A673 (cell line): ENCODE results near the gene REG4.

Experiments
- EZH2 ChIP-seq: fragments of 200-600 bp; sonication (generic); IDR thresholded peaks from 2 replicates; pipeline ENCODE4 v1.6.1; 2017; ENCODE audit warnings: borderline replicate concordance, low read depth, mild to moderate bottlenecking, mixed read lengths, antibody characterized with exemption, low read length; ENCODE audit not compliant: poor library complexity, severe bottlenecking
- TF ChIP-seq, protein P1 (sequence below): fragments of 300-800, 200-600 bp; sonication (generic); conservative IDR thresholded peaks from 2 replicates; pipeline ENCODE4 v1.5.1; 2017; ENCODE audit warnings: low read depth, mild to moderate bottlenecking, antibody characterized with exemption, low read length, moderate library complexity, mixed read lengths

DNA sequence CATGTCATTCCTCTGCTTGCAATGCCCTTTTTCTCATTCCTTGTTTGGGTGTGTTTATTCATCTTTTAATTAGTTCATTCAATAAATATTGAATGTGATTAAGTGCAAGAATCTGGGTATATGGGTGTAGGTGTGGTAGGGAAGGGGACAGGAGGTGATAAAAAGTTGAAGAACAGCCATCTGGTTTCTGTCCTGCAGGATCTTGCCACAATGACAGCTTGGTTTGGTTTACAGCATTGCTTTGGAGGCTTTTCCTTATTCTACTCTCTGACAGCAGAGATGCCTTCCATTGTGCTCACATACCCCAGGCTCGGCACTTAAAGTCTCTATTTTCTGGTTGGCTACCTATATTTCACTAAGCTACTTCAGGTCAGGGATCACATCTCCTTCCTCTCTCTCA is 3.0 kb upstream of the REG4 start:
- TF ChIP-seq, protein P1, sequence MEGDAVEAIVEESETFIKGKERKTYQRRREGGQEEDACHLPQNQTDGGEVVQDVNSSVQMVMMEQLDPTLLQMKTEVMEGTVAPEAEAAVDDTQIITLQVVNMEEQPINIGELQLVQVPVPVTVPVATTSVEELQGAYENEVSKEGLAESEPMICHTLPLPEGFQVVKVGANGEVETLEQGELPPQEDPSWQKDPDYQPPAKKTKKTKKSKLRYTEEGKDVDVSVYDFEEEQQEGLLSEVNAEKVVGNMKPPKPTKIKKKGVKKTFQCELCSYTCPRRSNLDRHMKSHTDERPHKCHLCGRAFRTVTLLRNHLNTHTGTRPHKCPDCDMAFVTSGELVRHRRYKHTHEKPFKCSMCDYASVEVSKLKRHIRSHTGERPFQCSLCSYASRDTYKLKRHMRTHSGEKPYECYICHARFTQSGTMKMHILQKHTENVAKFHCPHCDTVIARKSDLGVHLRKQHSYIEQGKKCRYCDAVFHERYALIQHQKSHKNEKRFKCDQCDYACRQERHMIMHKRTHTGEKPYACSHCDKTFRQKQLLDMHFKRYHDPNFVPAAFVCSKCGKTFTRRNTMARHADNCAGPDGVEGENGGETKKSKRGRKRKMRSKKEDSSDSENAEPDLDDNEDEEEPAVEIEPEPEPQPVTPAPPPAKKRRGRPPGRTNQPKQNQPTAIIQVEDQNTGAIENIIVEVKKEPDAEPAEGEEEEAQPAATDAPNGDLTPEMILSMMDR, result no peak
- TF ChIP-seq EZH2, result no peak
